ENCODE results near the gene ADGRE2. TPM values are rescaled to one million over a fixed set of nuclear protein-coding genes. Genes with fewer than 3 reads are reported as not detected.
A peak's percentile ranks its signal among the peaks of the same experiment; 100 is the strongest.

Gene ADGRE2
- polyA plus RNA-seq, 3 donors: 13.1 to 91.1 (median 47.6) TPM

DNA sequence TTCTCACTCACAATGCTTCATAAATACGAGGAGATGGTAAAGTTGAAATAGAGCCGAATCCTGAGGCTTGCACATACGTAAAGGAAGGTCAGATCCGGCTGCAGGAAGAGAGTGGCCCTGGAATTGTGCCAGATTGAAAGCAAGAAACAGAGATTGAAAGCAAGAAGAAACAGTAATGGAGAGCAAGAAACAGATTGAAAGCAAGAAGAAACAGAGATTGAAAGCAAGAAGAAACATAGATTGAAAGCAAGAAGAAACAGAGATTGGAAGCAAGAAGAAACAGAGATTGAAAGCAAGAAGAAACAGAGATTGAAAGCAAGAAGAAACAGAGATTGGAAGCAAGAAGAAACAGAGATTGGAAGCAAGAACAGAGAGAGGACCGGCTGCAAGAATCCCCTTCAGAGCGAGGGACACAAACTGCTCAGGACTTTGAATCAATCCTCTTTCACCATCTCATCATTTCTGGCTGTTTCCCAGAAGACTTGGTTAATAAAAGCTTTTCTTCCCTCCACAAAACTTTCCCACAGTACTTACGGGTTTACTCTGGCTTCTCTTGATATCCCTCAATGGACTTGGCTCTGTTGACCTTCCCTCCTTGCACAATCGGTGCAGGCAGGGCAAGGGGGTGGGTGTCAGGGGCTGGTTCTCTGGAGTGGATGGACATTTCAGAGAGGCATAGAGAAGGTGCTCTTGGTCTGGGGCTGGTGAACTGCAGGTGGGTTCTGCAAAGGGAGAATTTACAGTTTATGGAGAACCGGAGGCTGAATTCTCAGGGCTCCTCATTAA, 31.1 kb upstream of the ADGRE2 start:
- TF ChIP-seq, protein P1, sequence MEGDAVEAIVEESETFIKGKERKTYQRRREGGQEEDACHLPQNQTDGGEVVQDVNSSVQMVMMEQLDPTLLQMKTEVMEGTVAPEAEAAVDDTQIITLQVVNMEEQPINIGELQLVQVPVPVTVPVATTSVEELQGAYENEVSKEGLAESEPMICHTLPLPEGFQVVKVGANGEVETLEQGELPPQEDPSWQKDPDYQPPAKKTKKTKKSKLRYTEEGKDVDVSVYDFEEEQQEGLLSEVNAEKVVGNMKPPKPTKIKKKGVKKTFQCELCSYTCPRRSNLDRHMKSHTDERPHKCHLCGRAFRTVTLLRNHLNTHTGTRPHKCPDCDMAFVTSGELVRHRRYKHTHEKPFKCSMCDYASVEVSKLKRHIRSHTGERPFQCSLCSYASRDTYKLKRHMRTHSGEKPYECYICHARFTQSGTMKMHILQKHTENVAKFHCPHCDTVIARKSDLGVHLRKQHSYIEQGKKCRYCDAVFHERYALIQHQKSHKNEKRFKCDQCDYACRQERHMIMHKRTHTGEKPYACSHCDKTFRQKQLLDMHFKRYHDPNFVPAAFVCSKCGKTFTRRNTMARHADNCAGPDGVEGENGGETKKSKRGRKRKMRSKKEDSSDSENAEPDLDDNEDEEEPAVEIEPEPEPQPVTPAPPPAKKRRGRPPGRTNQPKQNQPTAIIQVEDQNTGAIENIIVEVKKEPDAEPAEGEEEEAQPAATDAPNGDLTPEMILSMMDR (IDR thresholded peaks at IDR 0.05): no peak
- H3K4me3 ChIP-seq (replicated peaks in 1 of 3; ENCODE audit: low read depth in 2 of 3, low read length in 3 of 3): no peak overlapping the region
- peak overlapping the region in 1 of 2 donors; percentile 14 for H3K4me3 Mint-ChIP-seq
- no peaks in the 10 kb centered on the region for H4K20me1 ChIP-seq (ENCODE audit: insufficient read depth, low read length)
- H2AFZ ChIP-seq (ENCODE audit: insufficient read depth, low read depth, low read length, poor library complexity, severe bottlenecking): peak overlapping the region; percentile 6
- no peak overlapping the region for H3K4me2 ChIP-seq (replicated peaks; ENCODE audit: extremely low read depth, low read length, poor library complexity, severe bottlenecking)
- no peak overlapping the region for H3K27ac ChIP-seq (ENCODE audit: low read depth in 1 of 2, low read length in 2 of 2)
- peaks cover 0 to 2% (median 0%) of the 10 kb centered on the region in 7 donors for H3K9me3 Mint-ChIP-seq
- no peak overlapping the region for H3K9ac ChIP-seq (ENCODE audit: insufficient read depth, low read length, poor library complexity, severe bottlenecking)
- H3K36me3 Mint-ChIP-seq: no peaks in the 10 kb centered on the region
- H3K36me3 ChIP-seq (replicated peaks in 1 of 2; ENCODE audit: control insufficient read depth in 1 of 2, insufficient read depth in 2 of 2, low read length in 2 of 2): no peaks in the 10 kb centered on the region
- H3K27me3 Mint-ChIP-seq (ENCODE audit: low read depth in 3 of 3): peaks cover 0 to 8% (median 4%) of the 10 kb centered on the region in 3 donors
- no peaks in the 10 kb centered on the region for H3K27me3 ChIP-seq (ENCODE audit: control insufficient read depth in 2 of 2, insufficient read depth in 2 of 2, low read length in 2 of 2)
- H3K79me2 ChIP-seq (ENCODE audit: insufficient read depth, low read length): no peaks in the 10 kb centered on the region
- H3K9me3 ChIP-seq (replicated peaks in 1 of 2; ENCODE audit: control insufficient read depth in 1 of 2, insufficient read depth in 1 of 2, low read length in 2 of 2): no peaks in the 10 kb centered on the region
- intact Hi-C loops (cut with micrococcal nuclease): no loop called here
- no peak for DNase-seq
- peaks cover 7% of the 10 kb centered on the region for H3K4me1 Mint-ChIP-seq
- WGBS (ENCODE audit: insufficient coverage): 53% methylated on average over 7 of the region's 9 CpGs
- no peak overlapping the region for H3K27ac Mint-ChIP-seq
- H3K4me1 ChIP-seq (ENCODE audit: control insufficient read depth in 1 of 2, insufficient read depth in 2 of 2, low read length in 2 of 2): no peaks in the 10 kb centered on the region

DNA sequence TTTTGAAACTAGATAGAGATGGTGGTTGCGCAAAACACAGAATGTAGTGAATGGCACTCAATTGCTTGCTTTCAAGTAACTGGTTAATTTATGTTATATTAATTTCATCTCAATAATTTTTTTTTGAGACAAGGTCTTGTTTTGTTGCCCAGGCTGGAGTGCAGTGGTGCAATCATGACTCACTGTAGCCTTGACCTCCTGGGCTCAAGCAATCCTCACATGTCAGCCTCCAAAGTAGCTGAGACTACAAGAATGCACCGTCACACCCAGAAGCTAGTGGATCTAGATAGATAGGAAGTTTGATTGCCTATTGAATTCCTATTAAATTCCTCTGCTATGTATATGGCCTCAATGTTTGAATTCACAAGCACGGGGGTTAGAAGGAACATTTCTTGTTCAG, 26.4 kb upstream of the ADGRE2 start:
- Mint-ChIP-seq H3K4me3 (no peak overlapping the region), H3K27ac (no peak overlapping the region), H3K4me1 (peaks cover 7% of the 10 kb centered on the region), H3K36me3 (no peaks in the 10 kb centered on the region), H3K9me3 (peaks cover 2 to 7% (median 4%) of the 10 kb centered on the region in 7 donors), H3K27me3 (ENCODE audit: low read depth in 3 of 3) (peaks cover 0 to 5% (median 4%) of the 10 kb centered on the region in 3 donors)
- no peaks in the 10 kb centered on the region for H4K20me1 ChIP-seq (ENCODE audit: insufficient read depth, low read length)
- no peaks in the 10 kb centered on the region for H3K79me2 ChIP-seq (ENCODE audit: insufficient read depth, low read length)
- no peak overlapping the region for H3K27ac ChIP-seq (ENCODE audit: low read depth in 1 of 2, low read length in 2 of 2)
- no peak overlapping the region for H3K4me2 ChIP-seq (replicated peaks; ENCODE audit: extremely low read depth, low read length, poor library complexity, severe bottlenecking)
- TF ChIP-seq, protein P1 (IDR thresholded peaks at IDR 0.05): no peak
- H3K4me1 ChIP-seq (ENCODE audit: control insufficient read depth in 1 of 2, insufficient read depth in 2 of 2, low read length in 2 of 2): no peaks in the 10 kb centered on the region
- H3K36me3 ChIP-seq (replicated peaks in 1 of 2; ENCODE audit: control insufficient read depth in 1 of 2, insufficient read depth in 2 of 2, low read length in 2 of 2): no peaks in the 10 kb centered on the region
- H3K27me3 ChIP-seq (ENCODE audit: control insufficient read depth in 2 of 2, insufficient read depth in 2 of 2, low read length in 2 of 2): no peaks in the 10 kb centered on the region
- WGBS (ENCODE audit: insufficient coverage): 67% methylated on average over 1 of the region's 3 CpGs
- intact Hi-C loops (cut with micrococcal nuclease): no loop called here
- H3K9ac ChIP-seq (ENCODE audit: insufficient read depth, low read length, poor library complexity, severe bottlenecking): no peak overlapping the region
- no peak for DNase-seq
- no peak overlapping the region for H3K4me3 ChIP-seq (replicated peaks in 1 of 3; ENCODE audit: low read depth in 2 of 3, low read length in 3 of 3)
- H3K9me3 ChIP-seq (replicated peaks in 1 of 2; ENCODE audit: control insufficient read depth in 1 of 2, insufficient read depth in 1 of 2, low read length in 2 of 2): peaks cover 3 to 7% of the 10 kb centered on the region in 2 donors
- H2AFZ ChIP-seq (ENCODE audit: insufficient read depth, low read depth, low read length, poor library complexity, severe bottlenecking): no peak overlapping the region

Data from CD14-positive monocyte (primary cell).